ENCODE data around the gene TUBA1C. TPM values are rescaled to one million over a fixed set of nuclear protein-coding genes. Genes with fewer than 3 reads are reported as not detected.

Gene TUBA1C
- polyA plus RNA-seq, 1 donor (not counting 4 experiments of a cell fraction or from before 2014, with no cell fraction given), result 1,922 TPM

DNA sequence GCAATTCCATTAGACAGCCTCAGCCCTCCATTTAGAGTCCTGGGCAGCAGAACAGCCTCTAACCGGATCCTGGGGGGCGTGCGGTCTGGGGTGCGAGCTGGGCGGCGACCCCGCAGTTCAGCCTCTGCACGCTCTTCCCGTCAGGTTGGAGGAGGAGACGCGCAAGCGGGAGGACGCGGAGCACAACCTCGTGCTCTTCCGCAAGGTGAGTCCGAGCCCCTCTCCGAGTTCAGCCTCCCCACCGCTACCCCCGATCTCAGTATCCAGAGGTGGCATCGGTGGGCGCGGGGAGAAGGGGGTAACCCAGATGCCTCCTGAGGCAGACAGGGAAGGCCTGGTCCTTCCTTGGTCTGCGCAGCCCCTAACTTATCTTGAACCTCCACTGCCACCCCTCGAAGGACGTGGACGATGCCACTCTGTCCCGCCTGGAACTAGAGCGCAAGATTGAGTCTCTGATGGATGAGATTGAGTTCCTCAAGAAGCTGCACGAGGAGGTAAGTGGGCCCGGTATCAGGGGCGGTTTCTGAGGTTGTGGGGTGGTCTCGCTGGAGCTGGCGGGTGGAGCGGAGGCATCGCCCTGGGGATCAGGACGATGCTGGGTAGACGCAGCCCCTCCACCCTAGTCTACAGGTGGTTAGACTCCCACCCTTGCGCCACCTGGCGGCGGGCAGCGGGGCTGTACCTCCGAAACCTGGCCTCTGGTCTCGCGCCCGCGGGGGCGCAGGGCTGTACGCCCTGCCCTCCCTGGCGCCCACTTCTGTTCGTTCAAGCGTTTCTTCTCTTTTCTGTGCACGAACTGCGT is 31.4 kb downstream of the TUBA1C start:
- Histone ChIP-seq H3K27ac (ENCODE audit: control insufficient read depth, insufficient read depth, low read length) (no peak overlapping the region), H2AFZ (ENCODE audit: control insufficient read depth, low read length) (no peak overlapping the region), H4K20me1 (ENCODE audit: control insufficient read depth, extremely low read depth, insufficient read depth, low read length) (no peaks in the 10 kb centered on the region), H3K9me1 (ENCODE audit: control insufficient read depth, extremely low read depth, insufficient read depth, low read length) (no peaks in the 10 kb centered on the region), H3K79me2 (ENCODE audit: control insufficient read depth, insufficient read depth, low read length) (no peaks in the 10 kb centered on the region), H3K4me1 (ENCODE audit: control insufficient read depth, extremely low read depth, insufficient read depth, low read length) (peaks cover 13% of the 10 kb centered on the region), H3K4me2 (ENCODE audit: control insufficient read depth, extremely low read depth, insufficient read depth, low read depth, low read length) (peak overlapping the region; percentile 73), H3K9ac (ENCODE audit: control insufficient read depth, extremely low read depth, insufficient read depth, low read length) (no peak overlapping the region), H3K27me3 (ENCODE audit: control insufficient read depth, extremely low read depth, insufficient read depth, low read length) (peaks cover 47% of the 10 kb centered on the region), H3K36me3 (ENCODE audit: control insufficient read depth in 2 of 2, extremely low read depth in 1 of 2, insufficient read depth in 2 of 2, low read length in 2 of 2) (no peaks in the 10 kb centered on the region), H3K9me3 (ENCODE audit: control insufficient read depth, low read depth, low read length) (no peaks in the 10 kb centered on the region), H3K4me3 (ENCODE audit: control insufficient read depth in 2 of 3, extremely low read depth in 1 of 3, insufficient read depth in 2 of 3, low read depth in 1 of 3, low read length in 3 of 3) (peak overlapping the region in 1 of 3 experiments; percentile 36)
- TF ChIP-seq, protein P1, sequence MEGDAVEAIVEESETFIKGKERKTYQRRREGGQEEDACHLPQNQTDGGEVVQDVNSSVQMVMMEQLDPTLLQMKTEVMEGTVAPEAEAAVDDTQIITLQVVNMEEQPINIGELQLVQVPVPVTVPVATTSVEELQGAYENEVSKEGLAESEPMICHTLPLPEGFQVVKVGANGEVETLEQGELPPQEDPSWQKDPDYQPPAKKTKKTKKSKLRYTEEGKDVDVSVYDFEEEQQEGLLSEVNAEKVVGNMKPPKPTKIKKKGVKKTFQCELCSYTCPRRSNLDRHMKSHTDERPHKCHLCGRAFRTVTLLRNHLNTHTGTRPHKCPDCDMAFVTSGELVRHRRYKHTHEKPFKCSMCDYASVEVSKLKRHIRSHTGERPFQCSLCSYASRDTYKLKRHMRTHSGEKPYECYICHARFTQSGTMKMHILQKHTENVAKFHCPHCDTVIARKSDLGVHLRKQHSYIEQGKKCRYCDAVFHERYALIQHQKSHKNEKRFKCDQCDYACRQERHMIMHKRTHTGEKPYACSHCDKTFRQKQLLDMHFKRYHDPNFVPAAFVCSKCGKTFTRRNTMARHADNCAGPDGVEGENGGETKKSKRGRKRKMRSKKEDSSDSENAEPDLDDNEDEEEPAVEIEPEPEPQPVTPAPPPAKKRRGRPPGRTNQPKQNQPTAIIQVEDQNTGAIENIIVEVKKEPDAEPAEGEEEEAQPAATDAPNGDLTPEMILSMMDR (optimal IDR thresholded peaks at IDR 0.05 in 1 of 3, IDR thresholded peaks at IDR 0.05 in 1 of 3, conservative IDR thresholded peaks at IDR 0.05 in 1 of 3; ENCODE audit: extremely low read depth in 1 of 3, insufficient read depth in 2 of 3, low read length in 3 of 3), result peak; percentile 71 to 94 (median 87)
- TF ChIP-seq EZH2 (IDR thresholded peaks at IDR 0.05; ENCODE audit: low read length), result no peak
- dilution Hi-C loops (cut with MboI; ENCODE audit: extremely low pct_ligation_motif_present, low sequenced_read_pairs), result no loop called here
- FAIRE-seq (no peak), DNase-seq (ENCODE audit: low read depth, low spot score) (no peak)

DNA sequence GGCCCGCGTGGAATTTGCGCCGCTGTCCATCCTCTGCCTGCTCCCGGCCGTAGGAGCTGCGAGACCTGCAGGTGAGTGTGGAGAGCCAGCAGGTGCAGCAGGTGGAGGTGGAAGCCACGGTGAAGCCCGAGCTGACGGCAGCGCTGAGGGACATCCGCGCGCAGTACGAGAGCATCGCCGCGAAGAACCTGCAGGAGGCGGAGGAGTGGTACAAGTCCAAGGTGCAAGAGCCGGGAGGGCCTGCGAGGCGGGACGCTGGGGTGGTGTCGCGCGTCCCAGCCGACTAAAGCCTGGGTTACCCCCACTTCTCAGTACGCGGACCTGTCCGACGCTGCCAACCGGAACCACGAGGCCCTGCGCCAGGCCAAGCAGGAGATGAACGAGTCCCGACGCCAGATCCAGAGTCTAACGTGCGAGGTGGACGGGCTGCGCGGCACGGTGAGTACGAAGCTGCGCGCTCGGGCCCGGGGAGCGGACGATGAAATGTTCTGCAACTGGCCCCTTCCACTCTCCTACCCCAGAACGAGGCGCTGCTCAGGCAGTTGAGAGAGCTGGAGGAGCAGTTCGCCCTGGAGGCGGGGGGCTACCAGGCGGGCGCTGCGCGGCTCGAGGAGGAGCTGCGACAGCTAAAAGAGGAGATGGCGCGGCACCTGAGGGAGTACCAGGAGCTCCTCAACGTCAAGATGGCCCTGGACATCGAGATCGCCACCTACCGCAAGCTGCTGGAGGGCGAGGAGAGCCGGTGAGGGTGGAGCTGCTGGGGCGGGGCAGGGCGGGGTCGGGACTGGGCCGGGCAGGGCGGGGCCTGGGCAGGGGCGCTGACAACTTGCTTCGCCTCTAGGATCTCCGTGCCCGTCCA is 32.2 kb downstream of the TUBA1C start:
- no peaks in the 10 kb centered on the region for H3K79me2 ChIP-seq (ENCODE audit: control insufficient read depth, insufficient read depth, low read length)
- dilution Hi-C loops (cut with MboI; ENCODE audit: extremely low pct_ligation_motif_present, low sequenced_read_pairs), result no loop called here
- H2AFZ ChIP-seq (ENCODE audit: control insufficient read depth, low read length), result peak overlapping the region; percentile 52
- no peak overlapping the region for H3K27ac ChIP-seq (ENCODE audit: control insufficient read depth, insufficient read depth, low read length)
- no peaks in the 10 kb centered on the region for H4K20me1 ChIP-seq (ENCODE audit: control insufficient read depth, extremely low read depth, insufficient read depth, low read length)
- H3K9me1 ChIP-seq (ENCODE audit: control insufficient read depth, extremely low read depth, insufficient read depth, low read length), result no peaks in the 10 kb centered on the region
- H3K4me3 ChIP-seq (ENCODE audit: control insufficient read depth in 2 of 3, extremely low read depth in 1 of 3, insufficient read depth in 2 of 3, low read depth in 1 of 3, low read length in 3 of 3), result peak overlapping the region in 2 of 3 experiments; percentile 35 to 36
- peaks cover 47% of the 10 kb centered on the region for H3K27me3 ChIP-seq (ENCODE audit: control insufficient read depth, extremely low read depth, insufficient read depth, low read length)
- H3K4me1 ChIP-seq (ENCODE audit: control insufficient read depth, extremely low read depth, insufficient read depth, low read length), result peaks cover 13% of the 10 kb centered on the region
- TF ChIP-seq, protein P1 (optimal IDR thresholded peaks at IDR 0.05 in 1 of 3, IDR thresholded peaks at IDR 0.05 in 1 of 3, conservative IDR thresholded peaks at IDR 0.05 in 1 of 3; ENCODE audit: extremely low read depth in 1 of 3, insufficient read depth in 2 of 3, low read length in 3 of 3), result peak in 1 of 3 experiments; percentile 34
- TF ChIP-seq EZH2 (IDR thresholded peaks at IDR 0.05; ENCODE audit: low read length), result peak; percentile 91
- H3K9me3 ChIP-seq (ENCODE audit: control insufficient read depth, low read depth, low read length), result no peaks in the 10 kb centered on the region
- H3K4me2 ChIP-seq (ENCODE audit: control insufficient read depth, extremely low read depth, insufficient read depth, low read depth, low read length), result peak overlapping the region; percentile 73
- no peak overlapping the region for H3K9ac ChIP-seq (ENCODE audit: control insufficient read depth, extremely low read depth, insufficient read depth, low read length)
- FAIRE-seq (no peak), DNase-seq (ENCODE audit: low read depth, low spot score) (no peak)
- no peaks in the 10 kb centered on the region for H3K36me3 ChIP-seq (ENCODE audit: control insufficient read depth in 2 of 2, extremely low read depth in 1 of 2, insufficient read depth in 2 of 2, low read length in 2 of 2)
